ENCODE data around the gene SLC25A25.

Gene SLC25A25

DNA sequence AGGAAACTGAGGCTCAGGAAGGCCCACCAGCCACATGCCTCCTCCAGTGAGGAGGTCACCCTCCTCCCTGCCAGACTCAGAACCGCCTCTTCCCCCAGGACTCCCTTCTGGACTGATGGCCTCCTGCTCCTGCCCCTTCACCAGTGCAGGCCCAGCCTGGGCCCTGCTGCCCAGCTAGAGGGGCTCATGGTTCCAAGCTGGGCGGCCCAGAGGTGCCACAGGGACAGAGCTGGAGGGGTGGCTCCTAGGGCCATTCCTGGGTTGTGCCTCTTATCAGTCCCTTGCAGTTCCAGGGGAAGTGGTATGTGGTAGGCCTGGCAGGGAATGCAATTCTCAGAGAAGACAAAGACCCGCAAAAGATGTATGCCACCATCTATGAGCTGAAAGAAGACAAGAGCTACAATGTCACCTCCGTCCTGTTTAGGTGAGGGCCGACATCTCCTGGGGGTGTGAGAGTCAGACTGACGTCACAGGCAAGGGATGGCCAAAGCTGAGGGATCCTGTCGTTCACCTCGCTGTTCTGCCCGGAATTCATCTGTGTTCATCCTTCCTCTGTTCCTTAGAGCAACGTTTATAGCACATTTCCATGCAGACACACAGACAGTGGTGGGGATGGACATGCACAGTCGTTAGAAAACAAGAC lies 82.0 kb downstream of the SLC25A25 start:
- no peak for TF ChIP-seq CTCF (IDR thresholded peaks at IDR 0.05; ENCODE audit: low read length, missing control alignments)
- H3K4me3 ChIP-seq (replicated peaks; ENCODE audit: low read depth, low read length): no peak overlapping the region
- DNase-seq (ENCODE audit: low read depth): no peak

DNA sequence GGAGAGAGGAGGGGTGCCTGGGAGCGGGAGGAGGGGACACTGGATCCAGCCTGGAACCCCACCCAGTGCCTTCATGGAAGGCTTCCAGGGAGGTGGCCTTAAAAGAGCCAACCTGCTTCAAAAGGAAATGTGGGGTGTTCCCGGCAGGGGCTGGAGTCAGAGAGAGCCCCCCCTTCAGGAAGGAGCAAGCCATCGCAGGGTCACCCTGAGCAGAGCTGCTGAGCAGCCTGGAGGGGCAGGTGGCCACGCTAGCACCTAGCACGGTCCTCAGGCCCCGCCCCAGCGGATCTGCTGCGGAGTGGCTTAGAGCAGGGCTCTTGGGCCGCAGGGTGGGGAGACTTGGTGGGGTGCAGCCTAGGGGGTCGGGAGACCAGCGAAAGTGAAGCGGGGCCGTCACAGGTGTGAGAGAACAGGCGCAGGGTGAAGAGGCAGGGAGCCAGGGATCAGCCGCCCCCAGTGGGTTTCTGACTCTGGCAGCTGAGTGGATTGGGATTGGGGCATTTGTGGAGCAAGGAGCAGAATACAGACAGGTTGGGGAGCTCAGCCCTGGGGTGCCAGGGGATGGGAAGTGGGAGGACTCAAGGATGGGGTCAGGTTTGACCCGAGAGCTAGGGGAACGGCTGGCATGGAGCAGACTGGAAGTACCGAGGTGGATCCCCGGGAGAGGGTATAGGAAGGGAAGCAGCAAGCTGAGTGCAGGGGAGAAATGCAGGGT lies 82.7 kb downstream of the SLC25A25 start:
- no peak overlapping the region for H3K4me3 ChIP-seq (replicated peaks; ENCODE audit: low read depth, low read length)
- no peak for DNase-seq (ENCODE audit: low read depth)
- peak; percentile 19 for TF ChIP-seq CTCF (IDR thresholded peaks at IDR 0.05; ENCODE audit: low read length, missing control alignments)

- H3K4me3 ChIP-seq (replicated peaks; ENCODE audit: low read depth, low read length): no peak overlapping the region
Observed at GRCh38 chr9:128151309-128152132, 83.5 kb downstream of the SLC25A25 start.

GRCh38 chr9:128152133-128153059 lies 84.4 kb downstream of the SLC25A25 start:
- H3K4me3 ChIP-seq (replicated peaks; ENCODE audit: low read depth, low read length): no peak overlapping the region
- no peak for TF ChIP-seq CTCF (IDR thresholded peaks at IDR 0.05; ENCODE audit: low read length, missing control alignments)
- no peak for DNase-seq (ENCODE audit: low read depth)

More at GRCh38 chr9:128151309-128152132, 83.5 kb downstream of the SLC25A25 start:
- TF ChIP-seq CTCF (IDR thresholded peaks at IDR 0.05; ENCODE audit: low read length, missing control alignments): no peak
- no peak for DNase-seq (ENCODE audit: low read depth)

DNA sequence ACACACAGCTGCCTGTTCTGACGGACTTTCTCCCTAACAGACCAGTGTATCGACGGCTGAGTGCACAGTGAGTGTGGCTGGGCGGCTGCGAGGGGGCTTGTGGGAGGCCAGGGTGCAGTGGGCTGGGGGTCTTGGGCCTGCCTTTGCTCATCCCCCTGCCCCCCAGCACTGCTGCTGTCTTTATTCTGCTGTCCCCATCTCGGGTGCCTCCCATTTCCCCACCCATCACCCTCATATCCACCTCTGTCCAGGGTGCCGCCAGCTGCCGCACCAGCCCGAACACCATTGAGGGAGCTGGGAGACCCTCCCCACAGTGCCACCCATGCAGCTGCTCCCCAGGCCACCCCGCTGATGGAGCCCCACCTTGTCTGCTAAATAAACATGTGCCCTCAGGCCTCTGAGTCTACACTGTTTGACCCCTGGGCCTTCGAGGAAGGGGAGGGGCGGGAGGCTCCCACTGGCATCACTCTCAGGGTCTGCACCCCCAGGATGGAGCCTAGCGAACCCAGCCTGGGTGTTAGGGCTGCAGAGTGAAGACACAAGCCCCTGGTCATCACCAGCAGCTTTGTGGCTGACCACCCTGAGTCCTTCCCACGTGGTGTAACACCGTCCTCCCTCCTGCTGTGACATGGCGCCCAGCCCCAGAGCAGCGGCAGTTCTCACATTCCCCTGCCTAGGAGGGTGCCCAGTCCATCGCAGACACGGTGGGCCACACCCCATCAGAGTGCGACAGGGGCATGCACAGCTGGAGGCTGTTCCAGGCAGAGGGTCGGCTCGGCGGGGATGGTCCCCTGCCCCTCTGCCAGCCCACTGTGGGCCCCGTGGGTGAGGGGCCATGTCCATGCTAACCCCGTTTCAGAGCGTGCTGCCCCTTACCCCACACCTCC lies 85.3 kb downstream of the SLC25A25 start:
- TF ChIP-seq CTCF (IDR thresholded peaks at IDR 0.05; ENCODE audit: low read length, missing control alignments): no peak
- no peak overlapping the region for H3K4me3 ChIP-seq (replicated peaks; ENCODE audit: low read depth, low read length)
- DNase-seq (ENCODE audit: low read depth): no peak

All from fibroblast of pulmonary artery (primary cell).